Upper lobe of left lung (tissue), 4 donors: ENCODE measurements around the gene SEZ6L2.

Source experiments
- EP300 ChIP-seq, 4 donors: sonication (generic); formaldehyde crosslinking; IDR thresholded peaks; one replicate each; pipeline ENCODE4 v1.5.1; 2017; ENCODE audit warnings: antibody characterized with exemption in 4 of 4, control low read depth in 2 of 4
- POLR2A ChIP-seq, 4 donors: fragments of 450-650 bp; IDR thresholded peaks; one replicate each; pipeline ENCODE4 v1.5.1; 2016 to 2017; ENCODE audit warnings: antibody characterized with exemption in 4 of 4, mild to moderate bottlenecking in 2 of 4
- POLR2AphosphoS5 ChIP-seq, 2 donors: sonication (generic); formaldehyde crosslinking; IDR thresholded peaks; one replicate each; pipeline ENCODE4 v1.5.1; 2017; ENCODE audit warnings: antibody characterized with exemption in 2 of 2
- TF ChIP-seq, protein P1 (sequence below), 6 experiments: fragments of 450-650 bp in 4 of 6; fragments of 200-600 bp in 2 of 6; sonication (generic) in 2 of 6; IDR thresholded peaks; one replicate each; pipeline ENCODE4 v1.5.1; 2016 to 2019; ENCODE audit warnings: antibody characterized with exemption in 6 of 6

- TF ChIP-seq POLR2AphosphoS5 (IDR thresholded peaks at IDR 0.05), result no peak
- TF ChIP-seq, protein P1, sequence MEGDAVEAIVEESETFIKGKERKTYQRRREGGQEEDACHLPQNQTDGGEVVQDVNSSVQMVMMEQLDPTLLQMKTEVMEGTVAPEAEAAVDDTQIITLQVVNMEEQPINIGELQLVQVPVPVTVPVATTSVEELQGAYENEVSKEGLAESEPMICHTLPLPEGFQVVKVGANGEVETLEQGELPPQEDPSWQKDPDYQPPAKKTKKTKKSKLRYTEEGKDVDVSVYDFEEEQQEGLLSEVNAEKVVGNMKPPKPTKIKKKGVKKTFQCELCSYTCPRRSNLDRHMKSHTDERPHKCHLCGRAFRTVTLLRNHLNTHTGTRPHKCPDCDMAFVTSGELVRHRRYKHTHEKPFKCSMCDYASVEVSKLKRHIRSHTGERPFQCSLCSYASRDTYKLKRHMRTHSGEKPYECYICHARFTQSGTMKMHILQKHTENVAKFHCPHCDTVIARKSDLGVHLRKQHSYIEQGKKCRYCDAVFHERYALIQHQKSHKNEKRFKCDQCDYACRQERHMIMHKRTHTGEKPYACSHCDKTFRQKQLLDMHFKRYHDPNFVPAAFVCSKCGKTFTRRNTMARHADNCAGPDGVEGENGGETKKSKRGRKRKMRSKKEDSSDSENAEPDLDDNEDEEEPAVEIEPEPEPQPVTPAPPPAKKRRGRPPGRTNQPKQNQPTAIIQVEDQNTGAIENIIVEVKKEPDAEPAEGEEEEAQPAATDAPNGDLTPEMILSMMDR (IDR thresholded peaks at IDR 0.05), result no peak
- TF ChIP-seq POLR2A (IDR thresholded peaks at IDR 0.05), result no peak
- TF ChIP-seq EP300 (IDR thresholded peaks at IDR 0.05), result no peak
Measured at GRCh38 chr16:29897333-29897732, 2.0 kb downstream of the SEZ6L2 start.
